NCI-H460 (cell line): Measurements from ENCODE around the gene CCNL1. TPM values are rescaled to one million over a fixed set of nuclear protein-coding genes. Genes with fewer than 3 reads are reported as not detected.
"Not testable (repeated sequence)": the region's sequence is repeated elsewhere in the genome, so short reads cannot be mapped to it uniquely, and the experiment has no call there.

Experiments used
- DNase-seq: peaks from one replicate; pipeline ENCODE4 v3.0.0-alpha.2; 2016; ENCODE audit warnings: low read depth; ENCODE audit errors: extremely low read depth
- total RNA-seq: library from RNA; depleted of rRNA; stranded (reverse); fragments of >200 nt; shearing (Covaris generic); gene quantifications from 2 replicates; pipeline ENCODE4 v1.2.3, GENCODE V29; 2014

The CCNL1 gene
- total RNA-seq, 1 experiment from 2014 or later = 91.3 TPM

DNA sequence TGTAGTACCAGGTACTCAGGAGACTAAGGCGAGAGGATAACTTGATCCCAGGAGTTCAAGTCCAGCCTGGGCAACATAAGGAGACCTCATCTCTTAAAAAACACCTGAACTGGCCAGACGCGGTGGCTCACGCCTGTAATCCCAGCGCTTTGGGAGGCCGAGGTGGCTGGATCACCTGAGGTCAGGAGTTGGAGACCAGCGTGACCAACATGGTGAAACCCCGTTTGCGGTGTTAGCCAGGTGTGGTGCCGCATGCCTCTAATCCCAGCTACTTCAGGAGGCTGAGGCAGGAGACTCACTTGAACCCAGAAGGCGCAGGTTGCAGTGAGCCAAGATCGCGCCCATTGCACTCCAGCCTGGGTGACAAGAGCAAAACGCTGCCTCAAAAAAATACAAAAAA lies 13.4 kb upstream of the CCNL1 start:
- not testable (repeated sequence) for DNase-seq

DNA sequence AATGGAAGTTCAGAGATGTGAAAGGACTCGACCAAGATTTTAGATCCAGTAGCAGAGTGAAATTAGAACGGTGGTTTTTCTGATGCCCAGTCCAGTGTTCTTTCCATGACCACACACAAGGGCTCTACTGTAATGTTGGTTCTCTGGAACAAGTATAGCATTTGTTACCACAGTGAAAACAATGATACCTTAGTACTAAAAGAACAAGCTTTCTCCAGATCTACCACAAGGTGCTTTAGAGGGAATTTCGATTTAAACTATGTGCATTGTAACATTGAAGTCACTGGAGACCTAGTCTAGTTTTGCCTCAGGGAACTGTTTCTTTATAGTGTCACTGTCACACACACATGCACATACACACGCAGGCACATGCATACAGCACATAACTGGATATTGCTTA lies 12.8 kb upstream of the CCNL1 start:
- no peak for DNase-seq

DNA sequence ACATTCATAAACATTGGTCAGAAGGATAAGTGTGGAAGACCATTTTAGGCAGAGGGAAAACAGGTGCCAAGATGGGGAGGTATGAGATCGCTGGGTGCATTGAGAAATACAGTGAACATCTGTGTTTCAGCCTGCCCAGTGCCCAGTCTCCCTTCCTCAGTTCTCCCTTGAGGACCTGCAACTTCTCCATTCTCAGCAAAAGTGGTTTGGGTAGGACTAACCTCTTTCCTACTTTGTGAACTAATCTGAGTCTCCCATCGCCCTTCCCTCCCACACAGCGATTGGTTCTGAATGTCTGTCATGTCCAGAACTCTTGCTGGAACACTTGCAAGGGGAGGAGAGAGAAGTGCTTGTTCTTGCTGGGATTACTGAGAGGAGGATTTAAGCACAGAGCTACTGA lies 10.9 kb upstream of the CCNL1 start:
- DNase-seq = no peak

DNA sequence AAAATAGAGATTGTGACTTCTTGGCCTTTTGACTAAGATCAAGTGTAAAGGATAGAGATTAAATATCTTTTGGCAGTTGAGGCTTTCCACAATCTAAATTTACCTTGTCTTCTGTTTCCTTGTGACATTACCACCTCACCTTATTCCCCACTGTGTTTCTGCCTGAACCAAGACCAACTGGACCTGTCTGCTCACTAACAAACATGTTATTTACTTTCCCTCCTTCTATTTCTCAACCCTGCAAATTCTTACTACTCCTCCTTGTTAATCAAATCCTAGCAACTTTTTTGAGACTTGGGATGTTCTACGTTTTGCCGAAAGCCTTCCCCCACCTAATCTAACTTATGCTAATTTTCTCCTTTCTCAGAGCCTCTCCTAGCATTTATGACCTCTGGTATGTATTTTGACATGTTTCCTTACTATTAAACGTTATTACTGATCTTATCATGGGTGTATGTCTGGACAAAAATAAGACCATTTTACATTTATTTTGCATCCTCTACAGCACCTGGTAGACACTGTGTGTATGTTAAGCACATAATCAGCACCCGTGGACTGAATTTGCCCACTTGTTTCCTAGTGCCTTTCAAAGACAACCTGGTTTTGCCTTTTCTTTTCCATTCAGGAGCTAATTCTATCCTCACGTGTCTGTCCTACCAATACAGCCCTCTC lies 7.6 kb upstream of the CCNL1 start:
- no peak for DNase-seq

DNA sequence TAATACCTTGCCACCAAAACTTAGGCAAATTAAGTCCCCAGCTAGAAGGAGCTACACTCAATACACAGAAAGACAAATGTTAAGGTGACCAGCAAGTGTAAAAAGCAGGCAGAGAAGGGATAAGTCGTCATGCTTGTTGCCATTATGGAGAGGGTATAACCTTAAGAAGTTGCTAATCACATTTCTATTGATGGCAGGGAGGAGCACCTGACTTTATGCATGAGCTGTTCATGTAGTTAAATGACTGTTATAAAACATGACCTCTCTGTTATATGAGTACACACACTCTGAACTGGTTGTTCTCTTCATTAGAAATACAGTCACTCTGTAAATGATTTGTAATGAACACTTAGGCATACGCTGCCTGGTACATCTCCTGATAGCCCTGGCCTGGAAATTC lies 6.6 kb upstream of the CCNL1 start:
- no peak for DNase-seq

DNA sequence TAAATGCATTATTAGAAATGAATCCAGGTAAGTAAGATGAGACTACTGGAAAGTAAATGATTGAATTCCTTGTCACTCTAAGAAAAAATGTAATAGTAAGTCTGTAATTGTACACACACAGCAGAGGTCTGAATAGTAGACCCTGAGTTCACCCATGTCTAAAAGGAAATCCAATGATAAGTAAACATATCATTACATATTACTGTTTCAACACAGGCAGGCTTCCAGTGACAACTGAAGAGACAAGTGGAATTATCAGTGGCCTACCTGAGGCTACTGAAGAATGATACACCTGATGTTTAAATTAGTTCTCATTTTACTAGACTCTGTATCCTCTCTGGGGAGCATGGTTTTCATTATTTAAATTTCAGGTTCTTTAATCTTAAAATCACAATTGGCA lies 6.2 kb upstream of the CCNL1 start:
- no peak for DNase-seq

DNA sequence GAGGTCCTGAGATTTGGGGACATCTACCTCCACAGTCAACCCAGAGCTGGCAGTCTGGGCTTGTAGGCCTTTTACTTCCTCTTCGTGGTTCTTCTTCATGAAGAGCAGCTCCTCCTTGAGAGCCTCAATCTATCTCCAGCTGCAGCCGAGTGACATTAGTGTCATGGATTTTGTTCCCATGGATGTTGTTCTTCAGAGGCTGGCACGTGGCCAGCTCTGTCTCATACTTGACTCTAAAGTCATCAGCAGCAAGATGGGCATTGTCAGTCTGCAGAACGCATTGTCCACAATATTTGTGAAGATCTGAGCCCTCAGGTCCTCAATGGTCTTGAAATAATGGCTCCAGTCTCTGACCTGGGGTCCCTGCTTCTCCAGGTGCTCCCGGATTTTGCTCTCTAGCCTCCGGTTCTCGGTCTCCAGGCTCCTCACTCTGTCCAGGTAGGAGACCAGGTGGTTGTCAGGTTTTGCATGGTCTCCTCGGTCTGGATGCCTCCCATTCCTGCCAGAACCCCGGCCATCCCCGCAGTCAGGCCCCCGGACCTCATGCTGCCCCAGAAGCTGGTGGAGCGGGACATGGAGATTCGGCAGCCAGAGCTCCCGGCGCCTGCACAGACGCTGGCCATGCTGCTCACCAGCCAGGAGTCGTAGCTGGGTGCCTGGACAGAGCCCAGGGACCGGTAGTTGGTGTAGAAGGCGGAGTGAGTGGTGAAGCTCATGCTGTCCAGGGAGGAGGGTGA lies 3.4 kb upstream of the CCNL1 start:
- DNase-seq = no peak

DNA sequence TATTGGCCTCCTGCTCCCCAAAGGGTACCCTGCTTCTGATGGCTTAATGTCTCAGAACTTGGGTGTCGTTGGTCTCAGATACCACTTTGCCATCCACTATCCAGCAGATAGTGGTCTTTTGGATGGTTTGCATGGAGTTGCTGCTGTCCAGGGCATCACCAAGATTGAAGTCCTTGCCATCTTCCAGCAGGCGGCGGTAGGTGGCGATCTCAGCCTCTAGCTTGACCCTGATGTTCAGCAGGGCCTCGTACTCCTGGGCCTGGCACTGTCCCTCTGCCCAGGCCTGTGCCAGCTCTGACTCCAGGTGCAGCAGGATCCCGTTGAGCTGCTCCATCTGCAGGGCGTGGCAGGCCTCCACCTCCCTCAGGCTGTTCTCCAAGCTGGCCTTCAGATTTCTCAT lies 2.7 kb upstream of the CCNL1 start:
- DNase-seq = not testable (repeated sequence)

DNA sequence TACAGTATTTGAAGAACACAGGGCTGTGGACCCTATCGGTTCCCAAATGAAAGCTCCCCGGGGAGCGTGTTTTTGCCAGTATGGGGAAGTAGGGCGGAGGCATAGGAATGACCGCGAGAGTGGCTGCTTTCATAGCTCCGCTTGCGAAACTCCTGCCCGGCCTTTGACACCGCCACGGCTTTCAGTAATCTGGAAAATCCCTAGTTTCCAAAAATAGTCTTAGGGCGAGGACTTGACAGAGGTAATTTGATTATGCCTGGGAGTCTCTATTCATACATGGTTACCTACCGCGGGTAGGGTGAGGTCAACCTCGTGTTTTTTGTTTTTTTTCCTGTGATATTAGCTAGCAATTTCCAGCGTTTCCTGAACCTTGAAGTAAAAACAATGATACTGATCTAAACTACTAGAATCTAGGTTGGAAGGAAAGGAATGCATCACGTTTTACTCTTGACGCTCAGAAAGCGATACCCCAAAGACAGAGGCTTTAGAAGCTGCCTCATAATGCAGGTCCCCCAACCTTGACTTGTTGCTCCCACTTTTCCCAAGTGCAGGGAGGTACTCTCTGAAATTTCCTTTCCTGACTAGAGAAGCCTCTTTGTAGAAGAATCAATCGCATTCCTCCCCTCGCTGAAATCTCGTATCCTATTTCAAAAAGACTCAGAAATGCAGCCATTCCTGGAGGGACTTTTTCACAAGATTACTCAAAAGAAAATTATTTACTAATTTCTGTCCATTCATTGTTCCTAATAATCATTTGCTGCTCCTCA lies 894 bp upstream of the CCNL1 start:
- DNase-seq = peak; percentile 75

DNA sequence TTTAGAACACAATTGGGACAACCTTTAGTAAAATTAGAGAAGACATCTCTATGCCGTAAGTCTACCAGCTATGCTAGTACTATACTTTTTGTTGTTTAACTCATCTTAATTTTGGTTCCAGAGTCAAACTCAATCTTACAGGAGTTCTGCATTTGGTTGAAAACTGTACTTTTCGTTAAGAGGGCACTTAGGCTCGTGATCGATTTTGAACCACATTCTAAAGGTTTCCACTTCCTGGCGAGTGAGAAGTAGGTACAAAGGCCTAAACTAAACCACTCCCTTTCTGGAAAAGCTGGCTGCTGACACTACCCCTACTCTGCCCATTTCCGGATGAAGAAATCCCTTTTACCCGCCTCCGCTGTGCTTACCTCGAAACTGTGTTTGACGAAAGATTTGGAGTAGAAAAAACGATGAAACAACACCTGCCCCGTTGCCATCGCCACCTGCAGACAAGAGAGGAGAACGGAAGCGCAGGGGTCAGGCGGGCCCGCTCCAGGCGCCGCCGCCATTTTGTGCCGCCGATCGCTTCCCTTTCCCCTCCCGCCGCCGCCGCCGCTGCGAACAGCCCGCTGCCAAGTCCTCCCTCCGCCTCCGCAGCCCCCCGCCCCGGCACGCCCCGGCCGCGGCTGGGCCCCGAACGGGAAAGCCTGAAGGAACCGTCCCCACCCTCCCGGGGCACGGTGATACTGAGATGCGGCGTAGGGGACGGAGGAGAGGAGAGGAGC lies 748 bp downstream of the CCNL1 start:
- DNase-seq = no peak

DNA sequence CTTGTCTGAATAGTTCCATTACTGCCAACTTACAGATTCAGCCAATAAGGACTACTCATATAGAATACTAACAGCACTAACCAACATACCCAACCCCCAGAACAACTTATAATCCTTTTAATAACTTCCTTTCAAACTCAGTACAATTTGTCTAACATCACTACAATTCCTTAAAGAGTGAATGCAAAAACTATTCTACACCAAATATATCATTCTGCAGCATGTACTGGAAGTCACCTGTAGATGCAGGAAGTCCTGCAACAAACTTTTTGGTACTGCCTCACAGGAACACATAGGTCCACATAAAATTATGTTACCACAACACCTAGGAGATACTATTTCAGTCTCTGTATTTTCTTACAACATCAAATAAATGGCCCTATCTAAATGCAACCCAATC lies 2.1 kb downstream of the CCNL1 start:
- no peak for DNase-seq

DNA sequence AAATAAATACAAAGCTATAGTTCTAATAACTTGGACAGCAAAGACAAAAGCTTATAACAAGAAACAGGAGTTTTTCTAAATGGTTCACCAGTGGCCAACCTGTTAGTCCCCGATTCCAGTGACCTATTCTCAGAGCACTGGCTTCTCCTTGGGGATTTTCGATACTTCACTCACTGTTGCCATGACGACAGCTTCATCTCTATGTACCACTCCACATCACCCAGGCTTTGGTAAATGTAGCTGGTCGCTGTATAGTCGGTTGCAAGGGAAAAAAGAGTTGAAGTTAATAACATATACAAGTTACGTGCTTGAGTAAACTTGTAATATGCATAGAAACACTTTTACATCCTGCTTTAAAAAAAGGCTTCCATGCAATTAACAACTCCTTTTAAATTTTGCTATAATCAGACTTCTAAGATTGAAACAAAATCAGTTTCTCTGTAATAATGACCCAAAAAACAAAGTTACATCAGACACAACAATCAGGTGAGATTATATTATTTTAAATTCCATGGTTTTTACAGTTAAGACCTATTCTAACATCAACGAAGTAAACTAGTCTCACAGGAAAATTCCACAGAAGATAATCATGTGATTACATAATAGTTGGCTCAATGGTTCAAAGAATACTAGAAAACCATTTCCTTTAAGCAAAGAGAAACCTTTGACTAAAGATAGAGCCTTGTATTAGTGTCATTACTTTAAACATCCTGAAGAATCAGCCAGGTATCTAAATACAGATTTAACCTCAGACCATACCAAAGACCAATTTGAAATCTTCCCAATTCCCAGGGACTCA lies 2.9 kb downstream of the CCNL1 start:
- no peak for DNase-seq

DNA sequence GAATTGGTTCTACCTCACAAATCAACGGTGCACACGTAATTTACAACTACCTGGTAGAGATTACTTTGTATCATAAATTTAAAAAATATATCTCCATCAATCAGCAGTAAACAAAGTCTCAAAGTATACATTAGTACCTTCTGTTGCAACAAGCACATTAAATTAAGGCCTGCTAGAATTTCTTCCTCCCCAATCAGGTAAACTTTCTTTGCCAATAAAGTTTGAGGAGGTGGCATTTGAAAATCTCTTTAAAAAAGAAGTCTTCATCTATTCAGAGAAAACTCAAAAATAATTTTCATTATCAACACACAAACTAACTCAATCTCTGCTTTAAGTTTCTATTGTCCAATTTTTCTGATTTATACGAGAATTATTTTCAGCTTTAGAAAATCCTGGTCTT lies 4.4 kb downstream of the CCNL1 start:
- no peak for DNase-seq

DNA sequence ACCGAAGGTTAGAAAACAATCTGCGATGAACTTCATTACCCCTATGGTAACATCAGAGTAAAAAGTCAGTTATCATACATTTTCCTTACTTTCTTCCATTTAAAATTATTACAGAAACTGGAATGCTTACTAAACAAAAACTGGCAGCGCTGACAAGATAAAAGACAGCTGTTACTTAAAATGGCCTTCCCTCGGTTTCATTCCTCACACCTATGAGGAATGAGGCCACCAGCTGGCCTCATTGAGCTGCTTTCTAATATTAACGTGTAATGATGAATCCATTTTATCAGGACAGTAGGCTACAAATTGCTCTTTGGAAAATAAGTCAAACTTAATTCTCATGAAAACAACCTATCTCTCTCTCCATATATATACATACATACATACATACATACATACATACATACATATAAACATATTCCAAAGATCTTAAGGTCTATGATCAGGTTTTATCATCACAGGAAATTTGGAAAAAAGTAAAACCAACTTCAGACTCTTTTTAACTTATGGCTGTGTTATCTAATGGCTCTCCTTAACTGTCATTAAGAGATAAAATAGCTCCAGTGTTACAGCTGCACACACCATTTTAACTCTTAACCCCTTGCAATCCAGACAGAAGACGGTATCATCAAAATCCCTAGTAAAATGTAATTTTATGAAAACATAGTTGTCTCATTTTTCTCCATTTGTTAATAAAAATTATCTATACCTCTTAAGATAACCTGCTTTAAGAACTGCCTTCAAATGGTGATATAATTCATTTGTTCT lies 5.2 kb downstream of the CCNL1 start:
- DNase-seq = no peak

DNA sequence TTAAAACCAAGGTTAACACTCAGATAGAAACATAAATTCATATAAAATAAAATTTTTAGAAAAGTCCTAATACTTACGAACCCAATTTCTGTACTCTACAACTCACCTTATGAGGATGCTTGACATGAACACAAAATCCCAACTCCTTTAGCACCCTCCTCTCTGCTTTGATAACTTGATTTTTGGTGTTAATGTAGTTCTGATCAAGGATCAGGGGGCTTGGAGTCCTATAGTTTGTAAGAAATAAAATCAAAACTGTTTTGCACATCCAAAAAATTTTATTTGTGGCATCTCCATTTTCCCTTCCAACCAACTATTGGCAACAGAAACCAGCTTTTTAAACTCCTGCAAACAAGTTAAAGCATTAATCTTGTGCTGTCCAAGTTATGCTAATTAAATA lies 7.0 kb downstream of the CCNL1 start:
- no peak for DNase-seq

DNA sequence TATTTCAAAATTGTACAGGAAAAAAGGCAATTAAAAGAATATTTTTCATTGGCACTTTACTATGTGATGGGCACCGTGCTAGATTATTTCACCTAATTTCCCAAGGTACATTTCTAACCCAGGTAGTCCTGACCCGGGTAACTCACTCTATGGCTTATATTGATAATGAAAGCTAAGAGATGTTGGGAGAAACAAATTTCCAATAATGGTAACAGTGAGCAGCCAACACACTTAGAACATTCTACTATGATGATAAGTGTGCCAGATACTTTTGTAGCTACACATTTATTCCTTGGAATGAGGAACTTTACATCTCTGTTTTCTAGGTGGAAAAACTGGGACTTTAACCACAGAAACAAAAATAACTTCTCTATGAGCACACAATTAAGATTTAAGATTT lies 7.5 kb downstream of the CCNL1 start:
- DNase-seq = no peak

DNA sequence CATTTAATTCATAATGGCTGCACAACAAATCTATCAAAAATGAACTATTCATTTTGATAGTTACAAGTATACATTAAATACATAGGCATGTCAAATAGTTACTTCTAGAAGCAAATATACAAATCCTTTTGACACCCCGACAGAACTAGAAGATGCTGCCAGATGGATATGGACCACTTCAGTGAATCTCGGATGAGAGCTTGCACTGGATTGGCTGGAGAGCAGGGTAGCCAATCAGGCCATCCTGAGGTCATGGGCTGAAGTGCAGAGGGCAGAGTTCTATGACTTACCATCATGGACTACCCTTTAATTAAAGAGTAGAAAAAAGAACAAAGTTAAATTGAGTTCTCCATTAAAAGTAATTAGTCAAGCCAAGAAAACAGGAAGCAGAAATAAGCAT lies 8.3 kb downstream of the CCNL1 start:
- no peak for DNase-seq

DNA sequence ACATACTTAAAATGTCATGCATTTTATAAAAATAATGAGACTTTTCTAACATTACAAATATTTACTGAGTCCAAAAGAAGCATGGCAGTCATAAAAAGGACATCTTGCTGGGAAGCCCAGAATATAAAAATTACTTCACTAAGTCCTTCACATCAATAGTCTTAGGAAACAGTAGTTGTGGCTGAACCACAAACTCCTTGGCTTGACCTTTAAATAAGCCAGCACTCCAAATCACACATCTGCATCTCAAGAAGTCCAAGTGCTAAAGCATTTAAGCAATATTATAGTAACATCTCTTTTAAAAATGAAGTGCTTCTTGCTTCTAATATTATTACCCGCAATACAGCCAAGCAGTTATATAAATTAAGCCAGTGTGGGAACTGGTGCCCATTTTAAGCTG lies 8.8 kb downstream of the CCNL1 start:
- no peak for DNase-seq

DNA sequence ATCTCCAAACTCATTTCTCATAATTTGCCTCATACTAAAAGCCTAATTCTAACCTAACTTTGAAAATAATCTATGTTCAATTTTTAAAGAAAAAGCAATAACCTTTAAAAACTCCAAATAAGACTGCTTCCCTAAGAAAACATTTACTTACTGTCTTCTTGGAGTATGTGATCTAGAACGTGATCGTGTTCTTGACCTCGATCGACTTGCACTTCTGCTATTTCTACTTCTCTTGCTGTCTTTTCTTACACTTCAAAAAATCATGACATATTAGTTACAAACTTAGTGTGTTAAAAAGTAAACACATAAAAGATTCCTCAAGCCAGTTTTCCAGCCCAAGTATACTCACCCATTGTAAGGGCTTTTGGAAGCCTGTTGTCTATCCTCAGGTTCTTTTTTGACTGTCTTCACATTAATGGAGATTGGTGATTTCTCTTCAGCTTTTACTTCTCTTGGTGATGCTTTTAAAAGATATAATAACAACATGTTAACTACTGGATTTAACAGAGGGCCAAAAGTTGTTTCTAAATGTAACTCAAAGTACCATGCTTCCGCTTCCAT lies 10.7 kb downstream of the CCNL1 start:
- DNase-seq = no peak
